AG09319 (cell line): Measurements from ENCODE around the gene ARID1B.

Source experiments
- DNase-seq: peaks from one replicate; pipeline ENCODE4 v3.0.0-alpha.2; 2010; ENCODE audit warnings: low read depth; ENCODE audit errors: extremely low read depth
- TF ChIP-seq, protein P1 (sequence below): IDR thresholded peaks from 2 replicates; pipeline ENCODE4 v1.5.1; 2011; ENCODE audit warnings: low read depth, mild to moderate bottlenecking, inconsistent platforms, low read length, moderate library complexity

Gene ARID1B

DNA sequence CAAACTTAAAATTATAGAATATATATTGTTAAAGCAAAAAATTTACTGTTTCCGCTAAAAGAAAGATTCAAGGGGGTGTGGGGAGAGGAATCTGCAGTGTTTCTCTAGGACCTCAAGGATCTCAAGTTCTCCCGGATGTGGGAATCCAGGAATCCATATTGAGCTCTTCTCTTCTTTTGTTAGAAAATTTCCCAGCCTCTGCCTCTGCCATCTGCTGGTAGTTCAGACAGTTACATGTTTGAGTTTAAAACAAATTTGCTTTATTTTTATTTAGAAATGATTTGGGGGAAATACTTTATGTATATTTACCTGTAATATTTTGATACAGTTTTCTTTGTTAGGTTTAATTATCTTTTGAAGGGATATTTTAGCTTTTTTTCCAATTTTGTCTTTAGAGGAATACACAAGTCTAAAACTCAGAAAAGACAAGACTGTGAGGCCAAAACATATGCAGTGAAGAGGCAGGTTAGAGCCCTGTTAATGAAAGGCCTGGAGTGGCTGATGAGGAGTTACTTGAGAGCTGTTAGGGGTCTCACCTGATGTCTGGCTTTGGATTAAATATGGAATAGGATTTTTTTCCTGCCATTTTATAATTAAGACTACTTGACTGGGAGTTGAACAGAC is 268.8 kb downstream of the ARID1B start:
- peak; percentile 25 for DNase-seq
- TF ChIP-seq, protein P1, sequence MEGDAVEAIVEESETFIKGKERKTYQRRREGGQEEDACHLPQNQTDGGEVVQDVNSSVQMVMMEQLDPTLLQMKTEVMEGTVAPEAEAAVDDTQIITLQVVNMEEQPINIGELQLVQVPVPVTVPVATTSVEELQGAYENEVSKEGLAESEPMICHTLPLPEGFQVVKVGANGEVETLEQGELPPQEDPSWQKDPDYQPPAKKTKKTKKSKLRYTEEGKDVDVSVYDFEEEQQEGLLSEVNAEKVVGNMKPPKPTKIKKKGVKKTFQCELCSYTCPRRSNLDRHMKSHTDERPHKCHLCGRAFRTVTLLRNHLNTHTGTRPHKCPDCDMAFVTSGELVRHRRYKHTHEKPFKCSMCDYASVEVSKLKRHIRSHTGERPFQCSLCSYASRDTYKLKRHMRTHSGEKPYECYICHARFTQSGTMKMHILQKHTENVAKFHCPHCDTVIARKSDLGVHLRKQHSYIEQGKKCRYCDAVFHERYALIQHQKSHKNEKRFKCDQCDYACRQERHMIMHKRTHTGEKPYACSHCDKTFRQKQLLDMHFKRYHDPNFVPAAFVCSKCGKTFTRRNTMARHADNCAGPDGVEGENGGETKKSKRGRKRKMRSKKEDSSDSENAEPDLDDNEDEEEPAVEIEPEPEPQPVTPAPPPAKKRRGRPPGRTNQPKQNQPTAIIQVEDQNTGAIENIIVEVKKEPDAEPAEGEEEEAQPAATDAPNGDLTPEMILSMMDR = peak; percentile 63

DNA sequence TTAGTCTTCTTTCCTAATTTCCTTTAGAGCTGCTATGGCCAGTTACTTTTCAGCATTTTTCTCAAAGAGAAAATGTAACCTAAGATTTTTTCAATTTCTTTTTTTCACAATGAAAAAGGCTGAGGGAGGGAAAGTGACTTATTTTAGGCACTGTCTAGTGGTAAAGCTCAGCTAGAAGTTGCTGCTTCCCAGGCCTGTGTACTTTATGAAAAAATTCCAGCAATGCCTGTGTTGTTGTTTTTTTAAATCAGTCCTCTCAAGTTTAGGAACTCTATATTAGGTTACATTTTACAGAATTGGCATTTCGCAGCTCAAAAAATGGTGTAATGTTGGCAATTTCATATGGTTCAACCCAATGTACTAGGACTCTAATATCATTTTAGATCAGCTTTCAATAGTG is 269.6 kb downstream of the ARID1B start:
- TF ChIP-seq, protein P1 = no peak
- DNase-seq = no peak

DNA sequence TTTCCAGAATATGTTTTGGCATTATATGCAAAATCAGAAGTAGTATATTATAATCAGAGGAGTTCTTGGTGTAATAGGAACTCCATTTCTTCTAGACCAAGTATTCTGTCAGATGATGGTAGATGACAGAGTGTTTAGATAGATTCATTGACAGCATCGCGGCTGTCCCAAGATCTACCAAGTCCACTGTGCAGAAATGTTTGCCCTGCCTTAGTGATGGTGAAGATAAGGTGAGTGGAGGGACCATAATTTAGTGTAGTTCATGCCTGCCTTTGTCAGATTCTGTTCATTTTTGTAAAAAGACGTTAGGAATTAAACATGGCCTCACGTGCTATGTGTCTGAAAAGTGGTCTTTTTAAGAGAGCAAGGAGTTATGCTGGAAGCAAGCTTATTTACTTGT is 270.1 kb downstream of the ARID1B start:
- no peak for DNase-seq
- TF ChIP-seq, protein P1 = no peak

DNA sequence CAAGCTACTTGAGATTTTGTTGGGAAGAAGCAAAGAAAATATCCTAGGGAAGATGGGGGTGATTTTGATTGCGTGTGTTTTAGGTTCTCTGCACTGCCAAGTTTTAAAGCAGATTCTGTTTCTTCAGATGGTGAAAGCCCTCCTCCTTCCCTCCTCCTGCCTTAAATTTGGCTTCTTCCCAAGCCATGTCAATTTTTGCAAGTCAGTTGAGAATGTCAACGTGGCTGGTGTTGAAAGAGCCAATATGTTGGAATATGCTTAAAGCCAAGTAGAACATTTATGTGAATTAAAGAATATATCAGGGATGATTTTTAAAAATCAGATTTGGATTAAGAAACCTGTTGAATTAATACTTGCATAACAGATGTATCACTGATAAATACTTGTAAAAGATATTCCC is 270.8 kb downstream of the ARID1B start:
- DNase-seq = peak; percentile 14
- TF ChIP-seq, protein P1 = no peak

DNA sequence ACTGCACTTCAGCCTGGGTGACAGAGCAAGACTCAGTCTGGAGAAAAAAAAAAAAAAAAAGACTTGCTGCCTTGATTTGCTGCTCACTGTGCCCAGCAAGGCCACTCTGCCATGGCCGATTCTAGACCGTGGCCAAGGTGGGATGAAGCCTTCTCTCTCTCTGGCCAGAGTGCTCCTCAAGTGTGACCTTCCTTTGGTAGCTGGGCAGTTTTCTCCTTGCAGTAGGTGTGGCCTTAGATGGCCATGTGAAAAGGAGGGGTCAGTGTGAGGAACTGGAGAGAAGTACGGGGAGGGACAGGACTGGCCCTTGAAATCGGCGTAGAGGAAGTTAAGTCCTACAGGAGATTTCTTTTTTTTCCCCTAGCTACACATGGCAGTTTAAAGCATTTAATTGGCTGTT is 272.0 kb downstream of the ARID1B start:
- DNase-seq = no peak
- TF ChIP-seq, protein P1 = no peak

DNA sequence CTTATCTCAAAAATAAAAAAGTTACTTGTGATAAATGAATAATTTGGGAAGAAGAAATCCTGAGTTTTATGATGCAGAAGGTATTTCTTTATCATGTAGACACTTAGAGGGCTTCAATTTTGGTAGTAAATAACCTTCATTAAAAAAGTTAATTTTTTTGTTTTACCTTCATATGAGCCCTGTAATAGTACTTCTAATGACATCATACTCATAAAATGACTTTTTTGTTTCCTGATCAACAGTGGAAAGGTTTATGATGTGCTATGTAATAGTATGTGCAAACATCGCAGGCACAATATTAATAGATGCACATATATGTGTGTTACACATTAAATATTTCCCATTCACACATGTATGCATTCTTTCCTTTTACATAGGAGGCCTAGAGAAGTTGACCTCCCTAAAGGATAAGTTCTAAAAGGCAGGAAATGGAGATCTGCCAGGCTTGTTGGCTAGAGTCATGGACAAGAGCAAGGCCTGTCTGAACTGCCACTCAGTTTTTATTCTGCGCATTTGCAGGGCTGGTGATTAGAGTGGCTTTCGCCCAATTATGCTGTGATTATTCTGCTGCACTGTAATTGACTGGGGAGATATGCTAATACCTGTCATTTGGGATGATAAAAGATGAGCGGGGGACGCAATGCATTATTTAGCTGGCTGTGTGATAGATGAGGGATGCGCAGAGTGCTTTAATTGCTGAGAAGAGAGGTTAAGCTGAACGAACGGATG is 273.5 kb downstream of the ARID1B start:
- DNase-seq = no peak
- TF ChIP-seq, protein P1 = no peak

DNA sequence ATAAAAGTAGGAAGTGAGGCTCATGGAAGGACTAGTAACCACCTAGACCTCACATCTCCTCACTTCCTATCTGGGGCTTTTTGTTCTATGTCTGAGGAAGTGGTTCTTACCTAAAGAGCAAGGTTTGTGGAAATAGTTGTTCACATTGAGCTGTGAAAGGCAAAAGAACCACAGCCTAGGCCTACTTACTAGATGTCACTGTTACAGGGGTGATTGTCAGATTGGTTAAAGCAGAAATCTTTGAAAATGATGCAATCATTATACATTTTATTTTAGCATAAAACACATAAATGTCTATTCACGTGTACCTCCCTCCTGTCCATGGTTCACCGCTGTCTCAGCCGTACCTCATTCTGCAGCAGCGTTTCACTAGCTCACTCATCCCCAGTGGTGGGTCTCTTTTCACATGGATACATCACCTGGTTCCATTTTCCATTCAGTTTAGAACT is 277.4 kb downstream of the ARID1B start:
- no peak for DNase-seq
- TF ChIP-seq, protein P1 = no peak
